ENCODE measurements around the gene CCDC102A.

Gene CCDC102A

GRCh38 chr16:57479976-57480753 lies 56.2 kb downstream of the CCDC102A start:
- no peak for DNase-seq (ENCODE audit: low read depth in 1 of 2, low spot score in 1 of 2)

GRCh38 chr16:57479205-57479975 lies 57.0 kb downstream of the CCDC102A start:
- no peak for DNase-seq (ENCODE audit: low read depth in 1 of 2, low spot score in 1 of 2)

DNA sequence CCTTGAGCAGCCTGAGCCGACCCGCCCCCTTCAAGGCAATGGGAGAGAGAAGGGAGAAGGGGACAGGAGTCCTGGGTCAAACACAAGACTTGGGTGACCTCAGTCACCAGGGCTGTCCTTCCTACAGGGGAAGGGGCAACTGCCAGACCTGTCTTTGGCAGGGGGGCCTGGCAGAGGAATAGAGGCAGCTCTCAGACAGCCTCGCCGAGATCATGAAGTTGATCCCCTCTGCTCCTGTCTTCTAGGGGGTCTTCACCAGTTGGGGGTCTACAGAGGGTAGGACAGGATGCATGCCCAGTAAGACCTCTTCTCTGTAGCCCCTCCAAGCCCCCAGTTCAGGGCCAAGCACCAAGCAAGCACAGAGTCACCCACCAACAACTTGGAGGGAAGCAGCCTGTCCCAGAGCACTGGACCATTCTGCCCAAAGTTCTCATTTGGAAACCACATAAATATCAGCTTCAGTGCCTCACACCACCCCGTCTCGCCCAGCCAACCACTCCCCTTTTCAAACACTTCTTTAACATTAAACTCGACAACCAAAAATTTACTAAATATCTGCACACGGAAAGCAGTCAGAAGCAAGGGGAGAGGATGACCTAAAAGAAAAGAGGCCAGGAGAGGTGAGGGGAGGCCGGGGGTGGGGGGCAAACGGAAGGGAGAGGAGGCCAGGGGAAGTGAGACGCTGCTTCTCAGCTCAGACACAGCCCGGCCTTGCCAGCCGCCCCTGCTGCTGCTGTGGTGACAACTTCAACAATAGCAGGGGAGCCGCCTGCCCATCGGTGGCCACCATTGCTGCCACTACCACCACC lies 57.8 kb downstream of the CCDC102A start:
- DNase-seq (ENCODE audit: low read depth in 1 of 2, low spot score in 1 of 2), result no peak

DNA sequence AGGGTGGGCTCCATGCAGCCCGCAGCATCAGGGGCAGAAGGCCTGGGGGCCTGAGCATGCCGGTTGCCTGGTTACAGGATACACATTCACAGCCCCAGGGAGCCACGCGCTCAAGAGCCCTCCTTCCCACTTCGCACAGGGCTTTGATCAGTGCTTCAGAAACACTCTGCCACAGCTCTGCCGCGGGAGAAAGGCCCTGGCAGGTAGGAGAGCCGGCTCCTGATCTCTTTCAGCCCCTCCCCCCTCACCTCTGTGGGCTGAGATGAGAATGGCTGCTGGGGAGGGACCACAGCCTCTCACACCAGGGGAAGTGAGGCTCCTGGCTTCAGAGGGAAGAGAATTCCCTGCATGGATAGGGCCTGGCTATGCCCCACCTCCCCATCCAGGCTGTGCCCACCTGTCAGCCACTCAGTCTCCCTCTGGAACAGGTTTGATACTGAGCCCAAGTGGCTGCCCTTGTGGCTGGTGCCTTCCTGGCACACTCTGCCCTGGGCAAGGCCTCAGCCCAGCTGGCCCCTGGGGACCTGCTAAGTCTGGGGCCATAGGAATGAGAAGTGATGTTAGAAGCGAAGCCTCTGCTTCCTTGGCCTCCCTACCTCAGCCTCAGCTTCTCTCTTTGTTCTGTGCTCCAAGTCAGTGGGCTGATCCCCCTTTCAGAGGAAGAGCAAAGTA lies 58.7 kb downstream of the CCDC102A start:
- no peak for DNase-seq (ENCODE audit: low read depth in 1 of 2, low spot score in 1 of 2)

DNA sequence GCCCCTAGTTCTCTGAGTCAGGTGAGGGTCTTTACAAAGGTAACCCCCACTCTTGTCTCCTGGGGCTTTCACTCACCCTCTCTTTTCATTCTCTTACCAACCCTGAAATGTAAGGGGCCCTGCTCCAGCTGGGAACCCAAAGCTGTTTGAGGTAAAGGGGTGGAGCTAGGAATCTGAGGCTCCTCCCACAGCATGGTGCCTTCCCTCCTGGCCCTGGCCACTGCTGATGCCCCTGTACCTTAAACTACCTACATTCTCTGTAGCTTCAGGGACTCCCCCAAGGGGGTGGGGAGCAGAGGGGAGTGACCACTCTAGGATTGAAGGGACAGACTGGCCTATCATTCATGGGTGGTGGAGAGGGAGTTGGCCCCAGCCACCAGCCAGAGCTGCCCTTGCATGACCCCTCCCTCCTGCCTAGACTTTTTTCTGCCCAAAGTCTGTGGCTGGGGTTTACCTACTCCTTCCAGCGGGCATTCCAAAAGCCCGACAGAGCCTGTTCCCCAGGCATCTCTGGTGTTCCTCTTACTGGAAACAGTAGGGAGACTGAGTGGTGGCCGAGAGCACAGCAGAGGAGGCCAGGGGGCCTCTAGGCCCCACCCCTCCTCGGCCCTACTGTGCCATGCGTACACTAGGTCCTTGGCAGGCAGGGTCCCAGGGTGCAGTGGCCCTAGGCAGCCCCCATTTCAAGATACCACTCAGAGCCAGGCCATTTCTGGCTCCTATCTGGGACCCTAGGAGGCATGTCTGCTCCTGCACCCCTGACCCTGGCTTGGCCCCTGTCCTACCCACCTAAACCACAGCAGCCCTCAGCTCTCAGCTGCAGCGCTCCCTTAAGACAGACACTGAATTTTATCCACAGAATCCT lies 59.6 kb downstream of the CCDC102A start:
- no peak for DNase-seq (ENCODE audit: low read depth in 1 of 2, low spot score in 1 of 2)

DNA sequence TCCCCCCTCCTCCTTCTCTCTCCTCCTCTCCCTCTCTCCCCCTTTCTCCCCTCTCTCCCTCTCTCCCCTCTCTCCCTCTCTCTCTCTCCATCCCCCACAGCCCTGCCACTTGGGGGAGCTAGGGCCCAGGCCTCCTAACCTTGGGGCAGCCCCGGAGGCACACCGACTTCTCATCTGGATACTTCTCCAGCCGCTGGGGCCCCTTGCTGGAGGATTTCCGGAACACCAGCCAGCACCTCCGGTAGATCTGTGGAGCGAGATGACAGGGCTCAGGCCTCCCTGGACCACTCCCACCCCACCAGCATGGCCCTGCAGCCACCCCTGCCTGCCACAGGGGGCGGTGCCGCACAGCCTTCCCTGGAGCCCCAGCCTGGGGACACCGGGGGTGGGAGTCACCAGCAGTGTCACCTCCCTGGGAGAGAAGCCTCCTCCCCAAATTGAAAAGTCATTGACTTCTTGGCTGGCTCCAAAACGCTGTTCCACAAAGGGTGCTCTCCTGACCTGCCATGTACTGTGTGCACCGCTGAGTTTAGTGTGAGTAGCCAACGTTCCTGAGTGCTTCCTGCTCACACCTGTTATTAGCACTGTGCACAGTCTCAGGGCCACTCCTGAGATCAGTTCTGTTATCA lies 60.5 kb downstream of the CCDC102A start:
- DNase-seq (ENCODE audit: low read depth in 1 of 2, low spot score in 1 of 2), result peak; percentile 32 to 57

DNA sequence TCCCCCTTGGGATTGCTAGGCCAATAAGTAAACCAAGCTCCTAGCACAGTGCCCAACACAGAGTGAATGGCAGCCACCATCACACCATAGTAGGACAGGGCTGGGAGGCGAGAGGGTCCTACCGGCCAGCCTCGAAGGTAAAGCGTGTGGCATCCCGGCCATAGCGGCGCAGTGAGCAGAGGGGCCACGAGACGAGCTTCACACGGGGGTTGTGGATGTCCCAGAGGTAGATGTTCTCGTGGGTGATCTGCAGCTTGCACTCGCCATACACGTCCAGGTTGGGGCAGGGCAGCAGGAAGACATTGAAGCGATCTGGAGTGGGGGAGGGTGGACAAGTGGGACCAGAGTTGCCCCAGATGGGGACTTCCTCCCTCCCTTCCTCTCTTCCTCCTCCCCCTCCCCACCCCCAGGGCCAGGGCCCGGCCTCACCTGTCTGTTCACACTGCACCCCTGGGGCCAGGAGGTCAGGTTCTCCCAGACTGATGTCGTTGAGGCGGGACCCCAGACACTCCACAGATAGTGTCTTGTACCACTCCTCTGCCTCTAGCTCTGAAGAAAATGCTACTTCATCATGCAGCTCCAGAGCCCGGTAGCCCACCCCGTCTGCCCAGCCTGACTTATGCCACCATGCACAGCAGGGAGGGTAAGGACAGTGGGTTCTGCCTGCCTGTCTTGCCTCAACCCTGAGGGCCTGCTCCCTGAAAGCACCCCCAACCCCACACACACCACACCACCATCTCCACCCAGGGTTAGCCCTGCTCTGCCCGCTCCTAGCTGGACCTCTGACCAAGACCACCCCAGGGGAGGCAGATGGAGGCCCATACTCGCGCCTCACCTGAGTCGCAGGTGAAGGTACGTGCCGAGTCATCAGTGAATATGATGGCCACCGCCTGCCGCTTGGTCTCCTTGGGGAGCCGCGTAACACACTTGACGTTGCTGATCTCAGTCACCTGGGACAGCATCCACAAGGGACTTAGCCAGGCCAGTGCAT lies 61.4 kb downstream of the CCDC102A start:
- DNase-seq (ENCODE audit: low read depth in 1 of 2, low spot score in 1 of 2), result no peak

- no peak for DNase-seq (ENCODE audit: low read depth in 1 of 2, low spot score in 1 of 2)
These were observed 62.5 kb downstream of the CCDC102A start for GRCh38 chr16:57473906-57474305.

- no peak for DNase-seq (ENCODE audit: low read depth in 1 of 2, low spot score in 1 of 2)
These were observed 63.1 kb downstream of the CCDC102A start for GRCh38 chr16:57473176-57473840.

DNA sequence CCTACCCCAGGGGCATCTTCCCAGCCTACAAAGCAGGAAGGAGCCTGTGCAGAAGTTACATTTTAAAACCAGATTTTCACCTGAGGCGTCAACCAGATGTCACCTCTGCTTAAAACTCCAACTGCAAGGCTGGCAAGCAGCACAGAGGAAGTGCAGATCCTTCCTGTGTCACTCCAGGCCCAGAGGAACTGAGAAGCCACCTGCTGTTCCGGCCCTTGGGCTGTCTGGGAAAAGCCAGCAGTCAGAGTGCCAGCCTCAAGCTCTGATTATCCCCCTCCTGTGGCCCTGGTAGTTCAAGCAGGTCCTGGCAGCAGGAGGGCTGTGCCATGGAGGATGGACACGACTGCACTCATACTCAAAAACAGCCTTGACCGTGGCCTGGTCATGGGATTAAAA lies 63.7 kb downstream of the CCDC102A start:
- no peak for DNase-seq (ENCODE audit: low read depth in 1 of 2, low spot score in 1 of 2)

DNA sequence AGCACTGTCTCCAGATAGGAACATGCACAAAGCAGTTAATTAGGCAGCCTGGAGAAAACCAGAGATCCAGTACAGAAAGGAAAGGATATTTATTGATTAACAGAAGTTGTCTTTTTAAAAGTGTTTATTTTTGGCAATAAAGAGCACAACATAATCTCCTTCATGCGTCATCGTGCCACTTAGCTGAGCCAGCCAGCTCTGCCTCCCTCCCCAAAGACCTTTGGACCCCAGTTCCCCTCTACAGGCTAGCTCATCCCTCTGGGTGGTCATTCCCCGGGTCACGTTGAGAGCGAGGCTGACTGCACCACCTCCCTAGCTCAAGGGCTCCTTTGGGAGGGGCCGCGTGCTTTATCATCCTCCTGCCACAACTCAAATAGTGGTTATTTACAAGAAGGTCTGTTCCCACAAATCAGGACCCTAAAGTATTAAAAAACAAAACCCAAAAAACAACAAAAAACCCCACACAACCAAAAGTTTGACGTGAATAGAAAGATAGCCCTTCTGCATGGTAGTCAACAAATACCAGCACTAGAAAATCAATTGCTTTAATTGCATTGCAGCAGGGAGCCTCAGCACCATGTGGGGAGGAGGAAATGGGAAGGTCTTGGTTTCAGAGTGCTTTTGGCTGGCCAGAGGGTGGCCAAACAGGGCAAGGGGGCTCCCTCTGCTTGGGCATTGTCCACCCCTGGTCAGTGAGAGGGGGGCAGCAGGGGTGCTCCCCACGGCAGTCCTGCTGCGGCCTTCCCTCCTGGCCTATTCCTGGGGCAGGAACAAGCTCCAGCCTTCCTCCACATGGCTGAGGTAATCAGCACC lies 64.3 kb downstream of the CCDC102A start:
- no peak for DNase-seq (ENCODE audit: low read depth in 1 of 2, low spot score in 1 of 2)

DNA sequence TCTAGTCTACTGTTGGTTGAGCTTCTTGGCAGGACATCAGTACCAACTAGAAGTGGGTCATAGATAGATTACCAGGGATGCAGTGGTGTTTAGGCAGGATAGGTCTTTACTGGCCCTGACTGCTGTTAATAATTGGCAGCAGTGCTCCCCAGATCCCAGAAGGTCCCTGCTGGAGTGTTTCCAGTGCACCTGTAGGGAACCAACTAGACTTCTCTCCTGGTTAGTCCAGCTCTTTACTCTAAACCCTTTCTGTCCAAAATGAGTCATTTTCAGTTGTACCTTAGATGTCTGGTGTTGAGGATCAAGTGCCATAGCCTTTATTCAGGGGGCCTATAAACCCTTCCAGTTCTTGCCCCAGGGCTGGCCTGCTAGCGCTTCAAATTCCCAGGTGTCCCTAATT lies 65.2 kb downstream of the CCDC102A start:
- DNase-seq (ENCODE audit: low read depth in 1 of 2, low spot score in 1 of 2), result no peak

DNA sequence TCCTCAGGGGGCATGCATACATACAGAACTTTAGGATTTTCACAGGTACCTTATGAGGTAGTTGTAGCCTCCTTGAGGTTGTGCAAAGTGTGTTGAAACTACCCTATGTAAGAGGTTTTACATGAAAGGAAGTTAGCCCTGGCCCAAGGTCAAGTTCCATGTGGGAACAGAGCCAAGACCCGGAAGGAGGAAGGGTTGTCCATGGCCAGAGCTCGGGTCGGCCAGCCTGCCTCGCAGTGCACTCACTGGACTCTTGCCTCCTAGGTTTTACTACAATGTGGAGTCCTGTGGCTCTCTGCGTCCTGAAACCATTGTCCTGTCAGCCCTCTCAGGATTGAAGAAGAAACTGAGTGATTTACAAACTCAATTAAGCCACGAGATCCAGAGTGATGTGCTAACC lies 65.7 kb downstream of the CCDC102A start:
- no peak for DNase-seq (ENCODE audit: low read depth in 1 of 2, low spot score in 1 of 2)

- DNase-seq (ENCODE audit: low read depth in 1 of 2, low spot score in 1 of 2), result no peak
These were observed 66.4 kb downstream of the CCDC102A start for GRCh38 chr16:57469917-57470470.

- DNase-seq (ENCODE audit: low read depth in 1 of 2, low spot score in 1 of 2), result no peak
These were observed 67.3 kb downstream of the CCDC102A start for GRCh38 chr16:57469046-57469445.

- DNase-seq (ENCODE audit: low read depth in 1 of 2, low spot score in 1 of 2), result no peak
These were observed 68.0 kb downstream of the CCDC102A start for GRCh38 chr16:57468346-57468745.

DNA sequence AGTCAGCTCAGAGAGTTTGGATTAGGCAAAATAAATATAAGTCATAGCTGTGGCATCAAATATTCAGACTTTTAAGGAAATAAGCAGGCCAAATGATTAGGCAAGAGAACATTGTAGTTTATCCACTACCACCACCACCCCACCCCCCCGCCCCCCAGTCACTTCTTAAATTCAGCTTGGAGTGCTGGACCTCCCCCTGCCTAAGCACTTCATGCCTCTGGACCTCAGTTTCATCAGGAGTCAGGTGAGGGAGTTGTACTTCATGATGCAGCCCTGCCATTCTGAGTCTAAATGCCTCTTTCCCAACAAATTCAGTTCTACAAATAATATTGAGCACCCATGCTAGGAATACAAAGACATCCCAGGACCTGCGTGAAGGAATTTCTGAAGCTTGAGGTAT lies 71.8 kb downstream of the CCDC102A start:
- DNase-seq (ENCODE audit: low read depth in 1 of 2, low spot score in 1 of 2), result no peak
